Astrocyte of the spinal cord (primary cell): Measurements from ENCODE around the gene WDR33.
"Not testable (repeated sequence)": the region's sequence is repeated elsewhere in the genome, so short reads cannot be mapped to it uniquely, and the experiment has no call there.

ENCODE experiments used
- DNase-seq: peaks from one replicate; pipeline ENCODE4 v3.0.0; 2011; ENCODE audit warnings: low read depth, low spot score
- H3K4me3 ChIP-seq: 2 replicates; pipeline ENCODE4 v1.5.1; 2011; ENCODE audit warnings: low read depth, mild to moderate bottlenecking, low read length, moderate library complexity
- CTCF ChIP-seq: IDR thresholded peaks from 2 replicates; pipeline ENCODE4 v1.5.1; 2012; ENCODE audit warnings: low read depth, mild to moderate bottlenecking, low read length, inconsistent platforms
- in situ Hi-C: cut with HindIII; loops from 2 replicates; pipeline ENCODE4 v1.10.0; 2017; ENCODE audit warnings: low sequenced_read_pairs

The WDR33 gene

GRCh38 chr2:127811397-127812321 is 688 bp upstream of the WDR33 start:
- in situ Hi-C loops: no loop called here
- peak overlapping the region; percentile 73 for H3K4me3 ChIP-seq
- no peak for DNase-seq
- no peak for TF ChIP-seq CTCF

- H3K4me3 ChIP-seq: peak overlapping the region; percentile 73
- no peak for DNase-seq
- TF ChIP-seq CTCF: no peak
- in situ Hi-C loops: no loop called here
These were observed 784 bp downstream of the WDR33 start for GRCh38 chr2:127810156-127810618.

DNA sequence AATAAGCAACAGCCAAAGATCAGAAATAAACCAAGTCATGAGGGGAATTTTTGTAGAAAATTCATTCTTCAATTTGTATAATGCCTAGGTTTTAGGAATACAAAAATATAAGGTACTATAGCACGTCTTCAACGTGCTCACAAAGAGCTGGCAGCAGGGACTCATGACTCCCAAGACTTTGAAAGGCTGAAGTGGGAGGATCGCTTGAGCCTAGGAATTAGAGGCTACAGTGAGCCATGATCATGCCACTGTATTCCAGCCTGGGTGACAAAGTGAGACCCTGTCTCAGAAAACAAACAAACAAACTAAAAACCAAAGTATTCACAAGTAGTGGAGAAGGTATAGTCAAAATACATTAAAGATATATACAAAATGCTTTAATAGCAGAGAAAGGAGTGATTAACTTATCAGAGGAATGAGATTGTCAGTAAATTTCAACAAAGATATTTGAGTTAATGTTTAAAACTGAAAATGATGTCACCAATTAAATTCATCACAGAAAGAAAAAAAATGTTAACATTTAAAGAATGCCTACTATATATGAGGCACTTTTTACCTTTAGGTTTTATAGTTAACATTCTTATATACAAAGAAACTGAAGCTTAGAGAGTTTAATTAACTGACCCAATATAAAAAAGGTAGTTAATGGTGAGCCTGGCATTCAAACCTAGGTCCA is 3.2 kb downstream of the WDR33 start:
- TF ChIP-seq CTCF: no peak

DNA sequence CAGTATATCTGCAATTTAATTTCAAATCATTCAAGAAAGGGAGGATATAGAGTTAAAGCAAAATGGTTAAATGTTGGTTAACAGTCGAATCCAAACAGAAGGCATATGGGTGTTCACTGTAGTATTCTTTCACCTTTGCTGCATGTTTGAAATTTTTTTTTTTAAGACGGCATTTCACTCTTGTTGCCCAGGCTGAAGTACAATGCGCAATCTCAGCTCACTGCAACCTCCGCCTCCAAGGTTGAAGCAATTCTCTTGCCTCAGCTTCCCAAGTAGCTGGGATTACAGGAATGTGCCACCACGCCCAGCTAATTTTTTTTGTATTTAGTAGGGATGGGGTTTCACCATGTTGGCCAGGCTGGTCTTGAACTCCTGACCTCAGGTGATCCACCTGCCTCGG is 4.1 kb downstream of the WDR33 start:
- DNase-seq, H3K4me3 ChIP-seq, in situ Hi-C loops: not testable (repeated sequence)

More for the DNA sequence above, 3.2 kb downstream of the WDR33 start:
- DNase-seq: peak; percentile 31
- in situ Hi-C loops: no loop called here
- no peak overlapping the region for H3K4me3 ChIP-seq

DNA sequence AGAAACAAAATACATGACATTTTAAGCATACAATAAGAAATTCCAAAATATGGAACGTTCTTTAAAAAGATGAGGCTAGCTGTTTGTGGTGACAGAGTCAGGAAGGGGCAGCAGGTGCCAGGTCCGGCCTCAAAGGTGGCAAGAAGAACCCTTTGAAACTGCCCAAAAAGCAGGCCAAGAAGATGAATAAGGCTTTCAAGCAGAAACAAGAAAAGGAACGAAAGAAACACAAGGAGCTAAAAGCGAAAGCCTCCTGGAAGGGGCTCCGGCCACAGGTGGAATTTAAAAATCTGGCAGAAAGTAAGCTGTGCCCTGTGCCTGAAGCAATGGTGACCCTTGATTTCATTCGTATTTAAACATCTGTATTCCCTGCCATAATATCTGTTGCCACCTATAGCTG is 5.5 kb downstream of the WDR33 start:
- no peak for DNase-seq
- no peak for TF ChIP-seq CTCF
- in situ Hi-C loops: no loop called here
- no peak overlapping the region for H3K4me3 ChIP-seq

DNA sequence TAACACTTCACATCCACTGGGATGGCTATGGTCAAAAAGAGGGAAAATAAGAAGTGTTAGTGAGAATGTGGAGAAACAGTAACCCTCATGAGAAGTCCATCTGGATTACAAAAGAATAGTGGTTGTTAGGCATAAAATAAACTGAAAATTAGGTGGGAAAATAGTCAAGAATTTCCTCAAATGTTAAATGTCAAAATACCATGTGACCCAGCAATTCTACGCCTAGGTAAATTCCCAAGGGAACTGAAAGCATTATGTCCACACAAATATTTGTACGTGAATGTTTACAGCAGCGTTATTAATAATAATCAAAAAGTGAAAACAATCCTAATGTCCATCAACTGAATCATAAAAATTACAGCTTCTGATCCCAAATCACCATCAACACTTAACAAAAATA is 11.0 kb downstream of the WDR33 start:
- no peak for DNase-seq
- no peak overlapping the region for H3K4me3 ChIP-seq
- no peak for TF ChIP-seq CTCF
- in situ Hi-C loops: no loop called here

DNA sequence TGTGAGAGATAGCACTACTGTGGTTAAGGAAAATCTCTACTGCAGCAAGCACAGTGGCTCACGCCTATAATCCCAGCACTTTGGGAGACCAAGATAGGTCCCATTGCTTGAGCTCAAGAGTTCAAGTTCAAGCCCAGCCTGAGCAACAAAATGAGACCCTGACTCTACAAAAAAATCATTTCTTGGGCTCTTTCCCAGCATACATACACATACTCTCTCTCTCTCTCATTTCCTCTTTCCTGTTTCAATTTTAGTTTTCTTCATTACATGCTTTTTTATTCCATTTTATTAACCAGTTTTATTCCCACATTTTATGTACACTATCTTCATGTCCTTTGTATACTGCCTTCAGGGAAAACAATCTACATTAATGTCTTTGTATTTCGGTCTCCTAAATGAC is 14.6 kb downstream of the WDR33 start:
- DNase-seq: no peak
- in situ Hi-C loops: no loop called here
- no peak for TF ChIP-seq CTCF
- no peak overlapping the region for H3K4me3 ChIP-seq

GRCh38 chr2:127794901-127795300 is 16.1 kb downstream of the WDR33 start:
- DNase-seq, H3K4me3 ChIP-seq, in situ Hi-C loops: not testable (repeated sequence)
